MCF 10A (cell line): ENCODE data around the gene MMP2. TPM values are rescaled to one million over a fixed set of nuclear protein-coding genes. Genes with fewer than 3 reads are reported as not detected.

Experiments
- BruUV-seq: library from RNA; stranded (reverse); fragments of 400-500 nt; replicated peaks from 2 replicates; lab custom pipeline; 2021; lab: Mats Ljungman, UMichigan
- CTCF ChIA-PET: fragments of 300-600 bp; sonication (Branson Sonifier 250); formaldehyde crosslinking; extraction: SDS; loops from one replicate; lab custom pipeline; 2021; ENCODE audit warnings: antibody characterized with exemption, inconsistent platforms; lab: Yijun Ruan, JAX
- POLR2A ChIA-PET: fragments of 300-600, 350-650 bp; sonication (Branson Sonifier 250); formaldehyde crosslinking; extraction: SDS; loops from one replicate; lab custom pipeline; 2020; ENCODE audit warnings: antibody characterized with exemption, inconsistent platforms; lab: Yijun Ruan, JAX
- DNase-seq: peaks from one replicate; pipeline ENCODE4 v3.0.0-alpha.2; 2018; ENCODE audit not compliant: unreplicated experiment
- H3K27ac Mint-ChIP-seq: one replicate; pipeline ENCODE4 v1.8.0; 2022; ENCODE audit warnings: mild to moderate bottlenecking, low read depth, mixed read lengths; ENCODE audit not compliant: unreplicated experiment
- H3K27me3 Mint-ChIP-seq: one replicate; pipeline ENCODE4 v1.8.0; 2022; ENCODE audit warnings: mixed read lengths; ENCODE audit not compliant: insufficient read depth, unreplicated experiment
- H3K36me3 Mint-ChIP-seq: one replicate; pipeline ENCODE4 v1.8.0; 2022; ENCODE audit warnings: mild to moderate bottlenecking, moderate library complexity, mixed read lengths; ENCODE audit not compliant: insufficient read depth, unreplicated experiment
- H3K4me1 Mint-ChIP-seq: one replicate; pipeline ENCODE4 v1.8.0; 2022; ENCODE audit warnings: mixed read lengths; ENCODE audit not compliant: insufficient read depth, unreplicated experiment
- H3K4me3 Mint-ChIP-seq: one replicate; pipeline ENCODE4 v1.8.0; 2022; ENCODE audit warnings: mild to moderate bottlenecking, moderate library complexity, mixed read lengths; ENCODE audit not compliant: unreplicated experiment
- H3K9me3 Mint-ChIP-seq: one replicate; pipeline ENCODE4 v1.8.0; 2022; ENCODE audit warnings: mixed read lengths; ENCODE audit not compliant: unreplicated experiment
- intact Hi-C: fragments of 100-400 bp; cut with micrococcal nuclease; formaldehyde crosslinking; loops from 2 replicates; pipeline ENCODE4 v1.14.1; 2022
- total RNA-seq: library from RNA; stranded (reverse); gene quantifications from 2 replicates; pipeline ENCODE4 v1.2.3, GENCODE V29; 2022
- TF ChIP-seq, protein P1 (sequence below): fragments of 200-600 bp; IDR thresholded peaks from one replicate; pipeline ENCODE4 v1.8.0; 2022; ENCODE audit warnings: antibody characterized with exemption, mild to moderate bottlenecking; ENCODE audit not compliant: unreplicated experiment

The MMP2 gene
- total RNA-seq, 1 experiment from 2014 or later = 3.7 TPM

DNA sequence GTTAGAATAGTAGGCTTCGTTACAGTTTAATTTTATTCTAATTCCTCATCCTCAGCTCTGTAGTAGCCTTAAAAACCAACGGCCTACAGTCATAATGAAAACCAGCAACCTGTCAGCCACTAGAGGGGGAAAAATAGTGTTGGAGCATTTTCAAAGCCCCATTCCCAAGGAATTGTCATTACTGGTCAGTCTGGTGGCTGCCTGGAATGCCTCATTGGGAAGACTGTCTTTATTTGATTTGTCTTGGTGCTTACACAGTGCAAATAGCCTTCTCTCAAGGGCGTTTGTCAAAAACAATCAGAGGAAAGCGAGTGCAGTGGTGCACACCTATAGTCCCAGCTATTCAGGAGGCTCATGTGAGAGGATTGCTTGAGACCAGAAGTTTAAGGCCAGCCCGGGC is 34.6 kb downstream of the MMP2 start:
- DNase-seq = no peak
- no TSS peak for BruUV-seq
- ChIA-PET POLR2A (interaction anchor here (0.6 to 1.0 kb wide), 2 partner anchors 13 to 36 kb away, joined by 3 read pairs; no protein-coding TSS in a partner anchor), CTCF (interaction anchor here (0.6 to 3.1 kb wide), 5 partner anchors 11 to 195 kb away, joined by 3 to 22 read pairs (median 4); no protein-coding TSS in a partner anchor)
- Mint-ChIP-seq H3K4me1 (peaks cover 14% of the 10 kb centered on the region), H3K9me3 (peaks cover 15% of the 10 kb centered on the region), H3K27ac (no peak overlapping the region), H3K27me3 (no peaks in the 10 kb centered on the region), H3K36me3 (no peaks in the 10 kb centered on the region), H3K4me3 (no peak overlapping the region)
- intact Hi-C loops = no loop called here
- TF ChIP-seq, protein P1, sequence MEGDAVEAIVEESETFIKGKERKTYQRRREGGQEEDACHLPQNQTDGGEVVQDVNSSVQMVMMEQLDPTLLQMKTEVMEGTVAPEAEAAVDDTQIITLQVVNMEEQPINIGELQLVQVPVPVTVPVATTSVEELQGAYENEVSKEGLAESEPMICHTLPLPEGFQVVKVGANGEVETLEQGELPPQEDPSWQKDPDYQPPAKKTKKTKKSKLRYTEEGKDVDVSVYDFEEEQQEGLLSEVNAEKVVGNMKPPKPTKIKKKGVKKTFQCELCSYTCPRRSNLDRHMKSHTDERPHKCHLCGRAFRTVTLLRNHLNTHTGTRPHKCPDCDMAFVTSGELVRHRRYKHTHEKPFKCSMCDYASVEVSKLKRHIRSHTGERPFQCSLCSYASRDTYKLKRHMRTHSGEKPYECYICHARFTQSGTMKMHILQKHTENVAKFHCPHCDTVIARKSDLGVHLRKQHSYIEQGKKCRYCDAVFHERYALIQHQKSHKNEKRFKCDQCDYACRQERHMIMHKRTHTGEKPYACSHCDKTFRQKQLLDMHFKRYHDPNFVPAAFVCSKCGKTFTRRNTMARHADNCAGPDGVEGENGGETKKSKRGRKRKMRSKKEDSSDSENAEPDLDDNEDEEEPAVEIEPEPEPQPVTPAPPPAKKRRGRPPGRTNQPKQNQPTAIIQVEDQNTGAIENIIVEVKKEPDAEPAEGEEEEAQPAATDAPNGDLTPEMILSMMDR = no peak

DNA sequence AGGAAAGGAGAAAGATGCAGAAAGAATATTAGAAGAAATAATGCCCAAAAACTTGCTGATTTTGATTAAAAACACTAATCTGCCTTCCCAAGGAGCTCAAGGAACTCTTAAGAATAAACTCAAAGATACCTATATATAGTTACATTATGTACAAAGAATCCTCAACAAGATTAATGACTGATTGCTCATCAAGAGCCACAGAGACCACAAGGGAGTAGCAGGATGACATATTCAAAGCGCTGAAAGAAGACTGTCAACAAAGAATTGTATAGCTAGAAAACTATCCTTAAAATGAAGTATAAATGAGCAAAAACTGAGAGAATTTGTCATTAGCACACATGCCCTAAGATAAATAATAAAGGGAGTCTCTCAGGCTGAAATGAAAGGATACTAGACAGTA is 36.1 kb downstream of the MMP2 start:
- H3K4me1 Mint-ChIP-seq = peaks cover 6% of the 10 kb centered on the region
- BruUV-seq = no TSS peak
- no peak for DNase-seq
- intact Hi-C loops = no loop called here
- TF ChIP-seq, protein P1 = no peak
- no peaks in the 10 kb centered on the region for H3K36me3 Mint-ChIP-seq
- H3K9me3 Mint-ChIP-seq = peaks cover 15% of the 10 kb centered on the region
- ChIA-PET POLR2A (interaction anchor here (0.6 to 0.7 kb wide), 2 partner anchors 14 to 41 kb away, joined by 3 read pairs; no protein-coding TSS in a partner anchor), CTCF (interaction anchor here (1.1 to 3.1 kb wide), 3 partner anchors 13 to 50 kb away, joined by 3 to 22 read pairs (median 5); no protein-coding TSS in a partner anchor)
- no peaks in the 10 kb centered on the region for H3K27me3 Mint-ChIP-seq
- no peak overlapping the region for H3K4me3 Mint-ChIP-seq
- no peak overlapping the region for H3K27ac Mint-ChIP-seq

DNA sequence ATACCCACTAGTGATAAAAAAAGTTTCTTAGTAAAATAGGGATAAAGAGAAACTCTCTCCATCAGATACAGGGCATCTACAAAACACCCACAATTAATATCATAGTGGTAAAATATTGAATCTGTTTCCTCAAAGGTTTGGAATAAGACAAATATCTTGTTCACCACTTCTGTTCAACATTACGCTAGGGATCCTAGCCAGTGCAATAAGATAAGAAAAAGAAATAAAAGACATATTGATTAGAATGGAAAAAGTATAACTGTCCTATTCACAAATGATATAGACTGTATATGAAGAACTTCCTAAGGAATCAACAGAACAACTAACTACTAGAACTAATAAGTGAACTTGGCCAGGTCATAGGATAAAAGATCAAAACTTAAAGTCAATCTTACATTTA is 42.8 kb downstream of the MMP2 start:
- TF ChIP-seq, protein P1 = no peak
- Mint-ChIP-seq H3K27ac (no peak overlapping the region), H3K27me3 (no peaks in the 10 kb centered on the region), H3K4me3 (no peak overlapping the region), H3K4me1 (no peaks in the 10 kb centered on the region), H3K36me3 (no peaks in the 10 kb centered on the region), H3K9me3 (no peaks in the 10 kb centered on the region)
- CTCF ChIA-PET = interaction anchor here (0.6 kb wide), 1 partner anchor 57 kb away, joined by 4 read pairs; no protein-coding TSS in a partner anchor
- DNase-seq = no peak
- BruUV-seq = no TSS peak
- intact Hi-C loops = no loop called here
- POLR2A ChIA-PET = no interaction called here

DNA sequence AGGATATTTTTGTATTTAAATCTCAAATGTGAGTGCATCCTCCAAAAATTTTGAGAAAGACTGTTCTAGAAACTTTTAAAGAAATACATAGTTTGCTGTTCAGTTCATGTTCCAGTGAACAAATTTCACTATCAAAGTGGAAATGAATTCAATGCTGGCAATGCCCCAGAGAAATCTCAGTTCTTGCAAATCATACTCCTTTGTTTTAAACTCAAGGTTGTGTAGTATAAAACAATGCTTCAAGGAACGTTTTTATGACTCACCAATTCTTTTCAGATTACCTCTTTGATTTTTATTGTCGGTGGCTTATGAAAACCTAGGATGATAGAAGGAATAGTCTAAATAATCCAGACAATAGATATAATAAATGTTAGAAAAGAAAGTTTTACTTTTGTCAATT is 47.4 kb downstream of the MMP2 start:
- intact Hi-C loops = no loop called here
- TF ChIP-seq, protein P1 = no peak
- Mint-ChIP-seq H3K27me3 (no peaks in the 10 kb centered on the region), H3K36me3 (no peaks in the 10 kb centered on the region), H3K27ac (peak overlapping the region; percentile 36), H3K9me3 (no peaks in the 10 kb centered on the region), H3K4me3 (no peak overlapping the region), H3K4me1 (no peaks in the 10 kb centered on the region)
- no TSS peak for BruUV-seq
- peak; percentile 38 for DNase-seq
- ChIA-PET CTCF (interaction anchor here (0.8 to 5.3 kb wide), 2 partner anchors 62 to 224 kb away, joined by 3 to 28 read pairs; no protein-coding TSS in a partner anchor), POLR2A (interaction anchor here (0.8 to 1.8 kb wide), 2 partner anchors 13 to 24 kb away, joined by 3 to 9 read pairs; no protein-coding TSS in a partner anchor)
